Esophagus (tissue), 2 donors: ENCODE measurements around the gene PLCL1. TPM values are rescaled to one million over a fixed set of nuclear protein-coding genes. Genes with fewer than 3 reads are reported as not detected.
"Not testable (repeated sequence)": the region's sequence is repeated elsewhere in the genome, so short reads cannot be mapped to it uniquely, and the experiment has no call there.

ENCODE experiments used
- H3K27ac ChIP-seq, 2 donors: one replicate each; pipeline ENCODE4 v1.5.1; 2013; ENCODE audit warnings: low read depth in 2 of 2, mild to moderate bottlenecking in 2 of 2, inconsistent platforms in 1 of 2, low read length in 1 of 2, moderate library complexity in 1 of 2
- H3K27me3 ChIP-seq, 2 donors: one replicate each; pipeline ENCODE4 v1.6.1; 2013; ENCODE audit warnings: low read length in 2 of 2, control low read depth in 1 of 2, mild to moderate bottlenecking in 1 of 2; ENCODE audit not compliant: insufficient read depth in 2 of 2, control insufficient read depth in 1 of 2
- H3K36me3 ChIP-seq, 2 donors: one replicate each; pipeline ENCODE4 v1.6.1; 2013; ENCODE audit warnings: low read length in 1 of 2; ENCODE audit not compliant: control insufficient read depth in 2 of 2, insufficient read depth in 2 of 2
- H3K4me1 ChIP-seq, 2 donors: one replicate each; pipeline ENCODE4 v1.6.1; 2013; ENCODE audit warnings: low read length in 1 of 2; ENCODE audit not compliant: control insufficient read depth in 2 of 2, insufficient read depth in 2 of 2
- H3K4me3 ChIP-seq, 2 donors: one replicate each; pipeline ENCODE4 v1.5.1; 2013; ENCODE audit warnings: low read length in 2 of 2, mild to moderate bottlenecking in 2 of 2, low read depth in 1 of 2, moderate library complexity in 1 of 2
- H3K9me3 ChIP-seq, 2 donors: one replicate each; pipeline ENCODE4 v1.6.1; 2013; ENCODE audit warnings: mild to moderate bottlenecking in 2 of 2, low read depth in 1 of 2, low read length in 1 of 2, moderate library complexity in 1 of 2; ENCODE audit not compliant: control insufficient read depth in 2 of 2, insufficient read depth in 1 of 2
- WGBS, 2 donors: extraction: QIAGEN DNeasy Blood & Tissue Kit; methylation state at CpG; one replicate each; pipeline ENCODE4 v1.1.7; 2013; 5-methylcytosine and 5-hydroxymethylcytosine counted together
- polyA plus RNA-seq, 2 donors: library from polyadenylated mRNA; stranded (reverse); fragments of 200-250 nt; gene quantifications; one replicate each; pipeline ENCODE4 v1.2.3, GENCODE V29; 2013
- donor health status: healthy with polysubstance abuse.
- donor health status: Bipolar disorder and iron deficiency.

The PLCL1 gene
- polyA plus RNA-seq, 2 donors: 0.20 to 0.59 TPM

DNA sequence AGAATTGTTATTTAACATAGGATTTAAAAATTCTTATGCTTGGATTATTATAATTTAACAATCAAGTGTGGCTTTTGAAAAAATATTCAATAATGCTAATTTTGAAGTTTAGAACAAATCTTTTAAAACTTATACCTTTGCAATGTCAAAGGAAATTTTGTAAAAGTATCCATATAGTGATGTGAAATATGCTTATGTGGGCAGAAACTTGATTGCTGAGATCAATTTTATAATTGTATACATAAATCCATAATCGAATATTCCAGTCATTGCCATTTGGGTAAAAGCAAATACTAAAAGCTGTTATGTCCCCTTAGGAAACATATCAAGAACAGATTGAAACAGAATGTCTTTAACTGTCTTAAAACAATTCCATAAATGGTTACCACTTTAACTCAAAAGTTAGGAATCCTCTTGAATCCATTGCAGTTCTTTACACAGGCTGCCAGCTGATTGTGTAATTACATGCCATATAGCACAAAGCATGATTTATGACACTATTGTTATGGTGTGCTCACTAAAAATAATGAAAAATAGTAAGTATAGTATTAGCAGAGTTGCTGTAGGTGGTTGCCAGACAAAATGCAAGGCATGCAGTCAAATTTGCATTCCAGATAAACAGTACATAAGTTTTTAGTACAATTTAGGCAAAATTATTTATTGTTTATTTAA is 24.2 kb downstream of the PLCL1 start:
- 56 to 64% methylated on average over 1 of the region's 1 CpG for WGBS, 2 donors
- Histone ChIP-seq H3K4me1 (no peaks in the 10 kb centered on the region), H3K9me3 (no peaks in the 10 kb centered on the region), H3K27me3 (no peaks in the 10 kb centered on the region), H3K4me3 (no peak overlapping the region), H3K36me3 (no peaks in the 10 kb centered on the region), H3K27ac (no peak overlapping the region)

DNA sequence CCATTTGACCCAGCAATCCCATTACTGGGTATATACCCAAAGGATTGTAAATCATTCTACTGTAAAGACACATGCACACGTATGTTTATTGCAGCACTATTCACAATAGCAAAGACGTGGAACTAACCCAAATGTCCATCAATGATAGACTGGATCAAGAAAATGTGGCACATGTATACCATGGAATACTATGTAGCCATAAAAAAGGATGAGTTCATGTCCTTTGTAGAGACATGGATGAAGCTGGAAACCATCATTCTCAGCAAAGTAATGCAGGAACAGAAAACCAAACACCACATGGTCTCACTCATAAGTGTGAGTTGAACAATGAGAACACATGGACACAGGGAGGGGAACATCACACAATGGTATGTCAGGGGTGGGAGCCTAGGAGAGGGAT is 30.4 kb downstream of the PLCL1 start:
- H3K4me3 ChIP-seq, H3K9me3 ChIP-seq, H3K27me3 ChIP-seq, H3K36me3 ChIP-seq, H3K27ac ChIP-seq, H3K4me1 ChIP-seq: not testable (repeated sequence)
- WGBS, 2 donors: 83 to 86% methylated on average over 2 of the region's 2 CpGs

DNA sequence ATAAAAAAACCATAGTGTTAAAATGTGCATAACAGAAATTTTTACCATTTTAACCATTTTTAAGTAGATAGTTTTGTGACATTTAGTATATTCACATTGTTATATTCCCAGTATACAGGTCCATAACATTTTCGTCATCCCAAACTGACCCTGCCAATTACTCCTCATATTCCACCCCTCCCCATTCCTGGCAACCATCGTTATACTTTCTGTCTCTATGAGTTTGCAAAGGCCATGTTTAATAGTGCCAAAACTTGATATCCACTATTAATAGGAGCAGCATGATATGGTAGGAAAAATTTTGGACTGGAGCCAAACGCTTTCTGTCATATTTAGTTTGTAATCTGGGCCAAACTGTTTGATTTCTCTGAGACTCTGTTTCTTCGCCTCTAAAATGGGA is 30.9 kb downstream of the PLCL1 start:
- Histone ChIP-seq H3K36me3 (no peaks in the 10 kb centered on the region), H3K4me3 (no peak overlapping the region)
- 60 to 64% methylated on average over 4 of the region's 4 CpGs for WGBS, 2 donors

DNA sequence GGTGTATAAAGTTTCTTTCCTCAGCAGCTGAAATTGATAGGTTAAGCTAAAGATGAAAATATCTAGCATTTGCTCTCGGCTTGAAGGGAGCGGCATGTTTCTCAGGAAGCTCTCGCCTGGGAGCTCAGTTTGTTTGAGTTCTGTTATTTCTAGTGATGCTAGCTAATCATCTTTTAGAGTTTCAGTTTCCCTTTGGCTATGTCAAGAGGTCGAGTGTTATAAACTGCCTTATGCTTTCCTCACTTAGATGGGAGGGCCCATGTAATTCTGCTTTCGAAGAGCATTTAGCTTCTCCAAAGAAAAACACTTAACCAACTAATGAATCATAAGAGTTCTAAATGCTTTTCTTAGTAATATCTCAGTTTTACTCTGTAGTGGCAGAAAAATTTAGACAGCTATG is 33.6 kb downstream of the PLCL1 start:
- Histone ChIP-seq H3K4me1 (no peaks in the 10 kb centered on the region), H3K27me3 (no peaks in the 10 kb centered on the region), H3K27ac (no peak overlapping the region), H3K9me3 (no peaks in the 10 kb centered on the region), H3K4me3 (no peak overlapping the region), H3K36me3 (no peaks in the 10 kb centered on the region)
- WGBS, 2 donors: 32 to 40% methylated on average over 5 of the region's 5 CpGs

More for the DNA sequence above, 30.9 kb downstream of the PLCL1 start:
- Histone ChIP-seq H3K9me3 (no peaks in the 10 kb centered on the region), H3K27ac (no peak overlapping the region), H3K27me3 (no peaks in the 10 kb centered on the region), H3K4me1 (no peaks in the 10 kb centered on the region)

DNA sequence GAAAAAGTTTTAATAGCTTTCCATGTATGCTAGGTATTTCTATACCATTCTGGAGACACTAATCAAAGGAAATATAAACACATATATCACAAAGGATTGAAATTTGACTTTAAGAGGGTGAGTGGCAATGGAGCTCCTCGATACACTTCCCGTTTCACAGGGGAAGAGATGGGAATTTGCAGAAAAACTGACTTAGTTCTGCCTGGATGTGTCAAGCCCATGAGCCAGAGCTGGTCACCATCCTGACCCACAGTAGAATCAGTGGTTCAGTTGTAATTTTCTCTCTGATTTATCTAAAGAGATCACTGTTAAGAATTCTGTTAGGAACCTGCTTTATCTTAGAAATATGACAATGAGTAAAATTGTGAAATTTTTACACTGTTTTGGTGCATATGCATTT is 34.2 kb downstream of the PLCL1 start:
- Histone ChIP-seq H3K27me3 (no peaks in the 10 kb centered on the region), H3K4me3 (no peak overlapping the region), H3K36me3 (no peaks in the 10 kb centered on the region), H3K27ac (no peak overlapping the region), H3K9me3 (no peaks in the 10 kb centered on the region), H3K4me1 (no peaks in the 10 kb centered on the region)
- WGBS, 2 donors: 67 to 71% methylated on average over 2 of the region's 2 CpGs

DNA sequence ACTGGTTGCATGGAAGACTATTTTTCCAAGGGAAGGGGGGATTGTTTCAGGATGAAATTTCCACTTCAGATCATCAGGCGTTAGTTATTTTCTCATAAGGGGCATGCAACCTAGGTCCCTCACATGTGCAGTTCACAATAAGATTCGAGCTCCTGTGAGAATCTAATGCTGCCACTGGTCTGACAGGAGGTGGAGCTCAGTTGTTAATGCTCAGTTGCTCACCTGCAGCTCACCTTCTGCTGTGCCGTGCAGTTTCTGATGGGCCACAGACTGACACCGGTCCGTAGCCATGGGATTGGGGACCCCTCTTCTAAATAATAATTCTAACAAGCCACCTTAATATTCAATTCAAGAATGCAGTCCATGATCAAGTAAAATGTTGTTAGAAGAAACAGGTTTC is 34.9 kb downstream of the PLCL1 start:
- H3K4me1 ChIP-seq: no peaks in the 10 kb centered on the region
- H3K36me3 ChIP-seq: no peaks in the 10 kb centered on the region
- H3K27ac ChIP-seq: no peak overlapping the region
- WGBS, 2 donors: 70 to 84% methylated on average over 5 of the region's 5 CpGs
- H3K27me3 ChIP-seq: no peaks in the 10 kb centered on the region
- H3K9me3 ChIP-seq: no peaks in the 10 kb centered on the region
- H3K4me3 ChIP-seq: no peak overlapping the region

DNA sequence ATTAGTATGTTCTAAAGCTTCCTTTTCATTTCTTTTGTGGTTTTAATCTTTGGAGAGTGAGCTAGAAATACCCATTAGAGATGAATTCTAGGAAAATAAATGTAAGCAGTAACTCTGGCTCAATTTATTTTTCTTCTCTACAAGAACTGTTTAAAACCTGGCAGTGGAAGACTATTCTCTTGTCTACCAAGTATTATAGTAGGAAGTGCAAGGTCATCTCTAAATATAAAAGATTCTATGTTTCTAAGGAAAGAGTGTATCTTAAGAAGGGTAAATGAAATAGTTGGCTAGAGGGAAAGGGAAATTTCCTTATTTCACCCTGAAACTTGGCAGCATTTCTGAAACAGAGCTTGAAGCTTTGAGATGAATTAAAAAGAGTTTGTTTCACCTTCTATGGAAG is 35.5 kb downstream of the PLCL1 start:
- Histone ChIP-seq H3K9me3 (no peaks in the 10 kb centered on the region), H3K4me3 (no peak overlapping the region), H3K27ac (no peak overlapping the region), H3K36me3 (no peaks in the 10 kb centered on the region), H3K27me3 (no peaks in the 10 kb centered on the region), H3K4me1 (no peaks in the 10 kb centered on the region)

DNA sequence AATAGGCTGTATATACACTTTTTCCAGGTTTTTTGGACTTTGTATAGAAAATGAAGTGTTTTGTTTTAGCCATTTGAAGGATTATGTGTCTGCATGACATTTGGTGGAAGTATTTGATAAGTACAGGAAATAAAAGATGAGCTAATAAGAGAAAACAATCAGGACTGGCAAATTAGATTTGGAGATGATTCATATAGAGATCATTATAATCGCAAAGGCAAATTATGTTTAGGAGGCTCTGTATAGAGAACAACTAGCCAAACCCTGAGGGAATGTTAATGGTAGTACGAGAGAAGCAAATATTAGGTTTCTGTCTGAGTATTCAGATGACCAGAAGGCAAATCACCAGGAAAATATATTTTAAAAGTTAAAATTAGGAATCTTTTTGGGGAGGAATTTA is 41.7 kb downstream of the PLCL1 start:
- Histone ChIP-seq H3K4me1 (no peaks in the 10 kb centered on the region), H3K27me3 (no peaks in the 10 kb centered on the region), H3K4me3 (no peak overlapping the region), H3K9me3 (no peaks in the 10 kb centered on the region), H3K27ac (no peak overlapping the region), H3K36me3 (no peaks in the 10 kb centered on the region)
- WGBS, 2 donors: 46 to 74% methylated on average over 2 of the region's 2 CpGs

DNA sequence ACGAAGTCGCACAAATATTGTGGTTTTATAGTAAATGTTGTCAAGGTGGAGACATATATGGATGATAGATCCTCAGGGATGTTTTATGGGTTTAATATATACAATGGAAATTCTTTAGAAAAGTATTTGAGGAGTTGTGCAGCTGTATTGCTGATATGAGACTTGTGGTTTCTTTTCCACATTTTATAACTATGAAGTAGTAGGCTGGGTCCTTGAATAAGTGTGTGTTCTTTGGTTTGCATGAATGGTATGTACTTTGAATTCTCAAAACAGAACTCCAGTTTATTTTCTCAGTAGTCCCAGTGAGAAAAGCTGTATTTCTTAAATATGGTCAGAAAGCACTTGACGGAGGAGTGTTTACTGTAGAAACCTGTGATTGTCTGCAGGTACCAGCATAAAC is 42.4 kb downstream of the PLCL1 start:
- no peak overlapping the region for H3K27ac ChIP-seq
- H3K4me1 ChIP-seq: no peaks in the 10 kb centered on the region
- H3K4me3 ChIP-seq: no peak overlapping the region
- H3K9me3 ChIP-seq: no peaks in the 10 kb centered on the region
- H3K36me3 ChIP-seq: no peaks in the 10 kb centered on the region
- WGBS, 2 donors: 73 to 75% methylated on average over 3 of the region's 3 CpGs
- no peaks in the 10 kb centered on the region for H3K27me3 ChIP-seq

DNA sequence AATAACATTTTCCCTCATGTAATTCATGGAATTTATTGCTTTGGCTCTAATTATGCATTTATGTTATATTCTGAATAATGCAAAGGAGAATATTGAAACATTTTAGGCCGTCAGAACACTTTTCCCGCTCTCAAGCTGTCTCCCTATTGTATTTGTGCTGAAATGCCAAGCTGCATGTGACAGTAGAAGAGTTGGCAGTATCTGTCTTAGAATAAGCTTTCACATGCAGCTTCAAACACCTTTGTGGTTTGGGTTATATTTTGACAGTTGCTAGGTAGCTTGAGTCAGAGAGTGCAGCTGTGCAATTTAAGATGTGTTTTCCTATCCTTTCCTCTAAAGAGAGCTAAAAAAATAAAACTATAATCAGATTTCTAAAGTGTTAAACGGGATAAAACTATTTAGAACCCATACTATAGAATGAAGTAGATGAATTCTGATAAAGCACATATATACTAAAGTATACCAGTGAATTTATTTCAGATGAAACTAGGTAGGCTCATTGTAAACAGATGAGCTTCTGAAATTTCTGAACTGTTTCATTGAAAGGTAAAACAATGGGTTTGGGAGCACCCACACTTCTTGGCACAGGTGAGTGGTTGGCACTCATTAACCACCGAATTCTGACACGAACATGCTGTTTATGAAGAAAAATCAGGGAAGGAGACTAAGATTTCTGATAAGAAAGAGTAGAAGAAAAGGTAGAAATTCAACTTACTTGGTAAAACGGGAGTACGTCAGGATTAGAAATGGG is 43.4 kb downstream of the PLCL1 start:
- no peak overlapping the region for H3K4me3 ChIP-seq
- H3K27me3 ChIP-seq: no peaks in the 10 kb centered on the region
- no peaks in the 10 kb centered on the region for H3K4me1 ChIP-seq
- 55 to 56% methylated on average over 7 of the region's 7 CpGs for WGBS, 2 donors
- no peak overlapping the region for H3K27ac ChIP-seq
- H3K36me3 ChIP-seq: no peaks in the 10 kb centered on the region
- H3K9me3 ChIP-seq: no peaks in the 10 kb centered on the region
